NT2/D1 (cell line): ENCODE measurements around the gene LAMA5.

ENCODE experiments used
- DNase-seq: peaks from one replicate; pipeline ENCODE4 v3.0.0-alpha.2; 2011; ENCODE audit warnings: low read depth, low spot score
- H3K27me3 ChIP-seq: 2 replicates; pipeline ENCODE4 v1.6.0; 2011; ENCODE audit warnings: mild to moderate bottlenecking; ENCODE audit not compliant: insufficient read length, insufficient read depth
- H3K36me3 ChIP-seq: 2 replicates; pipeline ENCODE4 v1.6.1; 2011; ENCODE audit warnings: mild to moderate bottlenecking, low read length, mixed read lengths; ENCODE audit not compliant: insufficient read depth, insufficient read length
- H3K4me1 ChIP-seq: 2 replicates; pipeline ENCODE4 v1.5.1; 2011; ENCODE audit not compliant: insufficient read depth, insufficient read length
- H3K4me3 ChIP-seq: 2 replicates; pipeline ENCODE4 v1.5.1; 2011; ENCODE audit warnings: low read depth; ENCODE audit not compliant: insufficient read length
- H3K9ac ChIP-seq: 2 replicates; pipeline ENCODE4 v1.6.0; 2011; ENCODE audit warnings: low read depth; ENCODE audit not compliant: insufficient read length
- H3K9me3 ChIP-seq: 2 replicates; pipeline ENCODE4 v1.5.1; 2011; ENCODE audit warnings: mild to moderate bottlenecking, low read length; ENCODE audit not compliant: insufficient read depth
- SUZ12 ChIP-seq: IDR thresholded peaks from 2 replicates; pipeline ENCODE4 v1.6.1; 2011; ENCODE audit not compliant: insufficient read length, insufficient read depth; ENCODE audit errors: extremely low read depth
- YY1 ChIP-seq: IDR thresholded peaks from 2 replicates; pipeline ENCODE4 v1.6.1; 2011; ENCODE audit not compliant: insufficient read length, insufficient read depth
- ZNF274 ChIP-seq: IDR thresholded peaks from 2 replicates; pipeline ENCODE4 v1.6.1; 2011; ENCODE audit warnings: mild to moderate bottlenecking, low read depth, low read length

LAMA5 gene

GRCh38 chr20:62318400-62319345, 48.4 kb downstream of the LAMA5 start:
- Histone ChIP-seq H3K4me3 (no peak overlapping the region), H3K27me3 (no peaks in the 10 kb centered on the region), H3K4me1 (no peaks in the 10 kb centered on the region), H3K9ac (no peak overlapping the region), H3K36me3 (peaks cover 83% of the 10 kb centered on the region), H3K9me3 (peaks cover 25% of the 10 kb centered on the region; the same call in 1 of the 2 replicates)
- no peak for TF ChIP-seq ZNF274
- no peak for TF ChIP-seq YY1
- TF ChIP-seq SUZ12: no peak
- no peak for DNase-seq

DNA sequence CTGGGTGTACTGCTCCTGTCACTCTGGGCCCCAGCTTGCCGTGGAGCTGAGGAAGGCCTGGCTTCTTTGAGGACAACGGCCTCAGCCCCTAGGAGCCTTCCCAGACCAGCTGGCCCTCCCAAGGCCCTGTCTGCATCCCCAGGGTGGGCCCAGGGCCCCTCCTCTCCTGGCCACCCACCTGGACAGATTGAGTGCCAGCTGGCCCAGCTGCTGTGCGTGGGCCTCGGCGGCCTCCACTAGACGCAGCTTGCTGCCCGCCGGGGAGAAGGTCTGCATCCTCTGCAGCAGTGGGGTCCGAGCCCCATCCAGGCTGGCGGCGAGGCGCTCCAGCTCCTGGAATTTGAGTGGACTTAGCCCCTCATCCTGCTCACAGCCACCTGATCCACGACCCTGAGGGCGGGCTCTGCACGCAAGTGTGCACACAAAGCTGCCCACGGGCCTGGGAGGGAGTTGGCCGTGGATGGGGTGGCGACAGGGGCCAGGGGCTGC, 49.9 kb downstream of the LAMA5 start:
- H3K9ac ChIP-seq: peak overlapping the region; percentile 10
- H3K36me3 ChIP-seq: peaks cover 86% of the 10 kb centered on the region
- no peak for TF ChIP-seq ZNF274
- TF ChIP-seq YY1: no peak
- no peak for TF ChIP-seq SUZ12
- DNase-seq: no peak
- H3K9me3 ChIP-seq: peaks cover 25% of the 10 kb centered on the region; the same call in 1 of the 2 replicates
- H3K27me3 ChIP-seq: no peaks in the 10 kb centered on the region
- no peaks in the 10 kb centered on the region for H3K4me1 ChIP-seq
- H3K4me3 ChIP-seq: no peak overlapping the region

DNA sequence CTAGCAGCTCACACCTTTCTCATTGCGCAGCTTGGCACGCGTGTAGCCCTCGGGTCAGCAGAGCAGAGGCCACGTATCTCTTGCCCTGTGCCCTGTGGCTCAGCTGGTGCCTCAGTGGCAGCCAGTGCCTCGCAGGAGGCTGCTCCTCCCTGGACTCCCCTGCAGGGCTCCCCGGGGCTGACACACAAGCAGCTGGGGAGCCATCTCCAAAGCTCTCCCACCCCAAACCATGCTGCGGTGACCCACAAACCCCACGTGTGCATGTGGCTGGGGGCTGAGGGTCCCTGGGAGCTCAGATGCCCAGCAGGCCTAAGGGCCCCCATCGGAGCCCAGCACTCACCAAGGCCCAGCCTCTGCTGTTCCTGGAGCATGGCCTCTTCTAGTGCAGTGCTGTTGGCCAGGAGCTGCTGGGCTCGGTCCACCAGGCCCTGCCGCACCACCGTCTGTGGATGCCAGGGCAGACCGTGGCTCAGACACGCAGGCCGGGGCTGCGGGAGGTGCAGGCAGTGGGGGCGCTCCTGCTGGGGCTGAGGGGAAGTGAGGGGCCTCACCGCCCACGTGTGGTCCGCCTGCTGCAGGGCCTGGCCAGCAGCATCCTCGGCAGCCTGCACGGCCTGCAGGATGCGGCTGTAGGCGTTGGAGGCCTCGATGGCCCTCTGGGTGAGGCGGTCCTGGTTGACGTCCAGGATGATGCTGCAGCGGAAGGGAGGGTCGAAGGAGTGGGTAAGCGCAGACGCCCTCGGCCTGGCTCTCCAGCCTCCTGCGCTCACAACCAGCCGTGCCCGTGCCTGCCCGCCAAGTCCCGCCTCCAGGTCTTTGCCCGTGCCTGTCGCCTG, 50.6 kb downstream of the LAMA5 start:
- TF ChIP-seq ZNF274: no peak
- TF ChIP-seq YY1: no peak
- TF ChIP-seq SUZ12: no peak
- H3K4me1 ChIP-seq: no peaks in the 10 kb centered on the region
- no peak overlapping the region for H3K9ac ChIP-seq
- peaks cover 20% of the 10 kb centered on the region; the same call in 1 of the 2 replicates for H3K9me3 ChIP-seq
- H3K36me3 ChIP-seq: peaks cover 86% of the 10 kb centered on the region
- H3K4me3 ChIP-seq: no peak overlapping the region
- DNase-seq: no peak
- H3K27me3 ChIP-seq: no peaks in the 10 kb centered on the region

GRCh38 chr20:62315773-62316172, 51.3 kb downstream of the LAMA5 start:
- no peak overlapping the region for H3K9ac ChIP-seq

DNA sequence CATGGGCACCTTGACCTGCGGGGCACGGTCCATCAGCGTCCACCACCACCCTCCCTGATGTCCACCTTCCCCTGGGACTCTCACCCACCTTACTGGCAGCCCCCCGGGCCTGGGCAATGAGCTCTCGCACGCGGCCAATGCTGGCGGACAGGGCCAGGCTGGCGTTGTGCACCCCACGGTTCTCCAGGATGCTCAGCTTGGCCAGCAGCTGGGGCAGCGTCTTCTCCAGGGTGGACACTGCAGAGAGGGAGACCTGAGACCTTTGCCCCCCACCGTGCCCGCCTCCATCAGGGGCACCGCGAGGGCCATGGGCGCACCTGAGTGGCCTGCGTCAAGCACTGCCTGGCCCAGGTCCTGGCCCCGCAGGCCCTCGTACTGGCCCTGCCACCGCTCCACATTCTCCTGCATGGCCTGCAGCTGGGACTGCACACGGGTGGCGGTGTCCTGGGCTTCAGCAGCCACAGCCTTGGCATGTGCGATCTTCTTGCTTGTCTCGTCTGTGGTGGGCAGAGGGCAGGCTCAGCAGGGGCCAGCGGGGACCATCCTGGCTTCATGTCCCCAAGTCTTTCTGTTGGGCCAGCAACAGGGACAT, 52.3 kb downstream of the LAMA5 start:
- no peak for DNase-seq
- H3K36me3 ChIP-seq: peaks cover 94% of the 10 kb centered on the region
- H3K4me3 ChIP-seq: no peak overlapping the region
- H3K4me1 ChIP-seq: peaks cover under 1% of the 10 kb centered on the region
- no peak for TF ChIP-seq YY1
- H3K9me3 ChIP-seq: peaks cover 20% of the 10 kb centered on the region; the same call in 1 of the 2 replicates
- no peak overlapping the region for H3K9ac ChIP-seq
- no peaks in the 10 kb centered on the region for H3K27me3 ChIP-seq

More at GRCh38 chr20:62315773-62316172, 51.3 kb downstream of the LAMA5 start:
- H3K9me3 ChIP-seq: peaks cover 20% of the 10 kb centered on the region; the same call in 1 of the 2 replicates
- no peaks in the 10 kb centered on the region for H3K27me3 ChIP-seq
- peaks cover 92% of the 10 kb centered on the region for H3K36me3 ChIP-seq
- H3K4me3 ChIP-seq: no peak overlapping the region
- H3K4me1 ChIP-seq: no peaks in the 10 kb centered on the region
- TF ChIP-seq YY1 (no peak), SUZ12 (no peak), ZNF274 (no peak)
- DNase-seq: no peak

DNA sequence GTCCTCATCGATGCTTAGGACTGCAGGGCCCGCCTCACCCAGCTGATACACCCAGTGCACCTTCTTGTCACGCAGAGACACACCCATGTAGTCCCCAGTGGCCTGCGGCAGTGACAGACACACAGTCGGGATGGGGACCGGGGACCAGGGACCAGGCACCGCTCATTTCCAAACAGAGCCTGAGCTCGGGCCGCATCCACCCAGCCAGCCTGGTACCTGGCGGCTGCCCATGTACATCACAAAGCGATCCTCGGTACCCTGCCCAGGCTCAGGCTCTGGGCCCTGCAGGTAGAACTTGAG, 52.8 kb downstream of the LAMA5 start:
- DNase-seq: no peak
- peaks cover 92% of the 10 kb centered on the region for H3K36me3 ChIP-seq

More for the DNA sequence above, 52.8 kb downstream of the LAMA5 start:
- H3K9me3 ChIP-seq: peaks cover 18% of the 10 kb centered on the region; the same call in 1 of the 2 replicates
- H3K27me3 ChIP-seq: no peaks in the 10 kb centered on the region
- H3K9ac ChIP-seq: no peak overlapping the region
- H3K4me1 ChIP-seq: peaks cover 2% of the 10 kb centered on the region
- TF ChIP-seq YY1 (no peak), SUZ12 (no peak), ZNF274 (no peak)
- H3K4me3 ChIP-seq: no peak overlapping the region
